HCEC 1CT (cell line): ENCODE measurements around the gene DNAJC7.

Experiments
- DNase-seq: peaks from one replicate; pipeline ENCODE4 v3.0.0-alpha.2; 2017

The DNAJC7 gene

GRCh38 chr17:42016941-42017865, at the start of gene DNAJC7:
DNAJC7 (minus strand) TSS chr17:42017439; CDS start chr17:42017416, 23 bp downstream.
- DNase-seq, result peak; percentile 94

- DNase-seq, result no peak
Measured at GRCh38 chr17:42065201-42065600, 48.0 kb upstream of the DNAJC7 start.

DNA sequence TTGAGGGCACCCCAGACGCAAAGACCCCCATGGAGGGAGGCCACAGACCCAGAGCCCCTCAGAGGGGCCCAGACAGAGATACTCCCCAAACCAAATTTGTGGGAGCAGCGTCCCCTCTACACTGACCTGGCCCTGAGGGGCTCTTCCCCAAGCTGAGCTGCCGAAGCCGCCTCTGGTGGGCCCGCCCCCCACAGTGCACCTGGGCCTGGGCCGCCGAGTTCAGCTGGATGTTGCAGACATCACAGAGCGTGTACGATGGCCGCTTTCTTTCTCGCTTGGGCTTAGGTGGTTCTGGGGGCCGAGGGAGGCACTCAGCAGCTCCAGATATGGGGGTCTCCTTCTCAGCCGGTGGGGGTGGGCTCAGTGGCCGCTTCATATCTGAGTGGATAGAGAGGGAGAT, 45.4 kb upstream of the DNAJC7 start:
- no peak for DNase-seq

DNA sequence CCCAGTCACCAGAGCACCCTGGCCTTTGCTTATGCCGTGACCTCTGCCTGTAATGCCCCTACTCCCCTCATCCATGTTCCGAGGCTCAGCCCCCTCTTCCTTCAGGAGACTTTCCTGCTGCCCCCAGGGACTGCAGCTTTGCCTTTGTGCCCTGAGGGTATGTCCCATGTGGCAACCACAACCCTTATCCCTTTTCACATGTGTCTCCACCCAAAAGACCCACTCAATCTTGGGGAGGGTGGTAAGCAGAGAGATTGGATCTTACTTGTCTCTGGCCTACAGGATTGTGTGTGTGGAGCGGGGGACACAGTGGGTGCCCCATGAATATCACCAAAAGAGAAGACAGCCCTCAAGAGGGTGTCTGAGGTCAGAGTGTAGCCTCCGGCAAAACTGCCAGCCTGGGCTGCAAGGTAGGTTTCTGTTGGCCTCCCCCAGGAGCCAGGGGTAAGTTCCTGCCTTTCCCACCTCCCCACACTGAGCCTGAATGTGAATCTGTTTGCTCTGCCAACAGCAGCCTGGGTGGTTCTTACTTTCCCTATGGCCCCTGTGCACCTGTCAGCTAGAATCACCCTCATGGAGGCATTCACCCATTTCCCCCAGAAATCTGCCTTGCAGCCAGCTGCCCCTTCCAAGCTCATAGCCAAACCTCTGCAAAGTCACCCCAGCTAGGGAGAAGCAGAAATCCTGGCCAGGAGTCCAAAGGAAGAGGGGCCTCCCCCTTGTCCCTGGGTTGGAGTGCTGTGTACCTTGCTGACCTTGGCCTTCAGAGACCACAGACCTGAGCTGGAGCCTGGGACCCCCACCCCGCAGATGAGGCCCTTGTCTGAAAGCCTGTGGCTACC, 44.6 kb upstream of the DNAJC7 start:
- DNase-seq, result no peak

DNA sequence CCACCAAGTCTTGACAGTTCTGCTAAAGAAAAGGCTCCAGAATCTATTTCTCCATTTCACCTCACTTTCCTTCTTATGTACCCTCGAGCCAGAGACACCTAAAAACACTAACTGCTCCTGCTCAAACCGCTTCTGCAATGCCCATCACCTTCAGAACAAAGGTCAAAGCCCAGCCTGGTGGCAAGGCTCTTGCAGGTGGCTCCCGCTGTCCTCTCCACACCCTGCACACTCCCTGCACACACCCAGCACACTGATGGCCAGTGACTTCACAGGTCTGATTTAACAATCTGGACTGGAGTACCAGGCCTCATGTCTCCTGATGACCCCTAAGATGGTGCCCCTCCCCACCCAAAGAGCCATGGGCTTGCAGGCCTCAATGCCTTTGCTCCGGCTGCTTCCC, 43.0 kb upstream of the DNAJC7 start:
- no peak for DNase-seq

- no peak for DNase-seq
Measured at GRCh38 chr17:42059815-42060214, 42.6 kb upstream of the DNAJC7 start.

- no peak for DNase-seq
Measured at GRCh38 chr17:42058063-42058462, 40.8 kb upstream of the DNAJC7 start.

DNA sequence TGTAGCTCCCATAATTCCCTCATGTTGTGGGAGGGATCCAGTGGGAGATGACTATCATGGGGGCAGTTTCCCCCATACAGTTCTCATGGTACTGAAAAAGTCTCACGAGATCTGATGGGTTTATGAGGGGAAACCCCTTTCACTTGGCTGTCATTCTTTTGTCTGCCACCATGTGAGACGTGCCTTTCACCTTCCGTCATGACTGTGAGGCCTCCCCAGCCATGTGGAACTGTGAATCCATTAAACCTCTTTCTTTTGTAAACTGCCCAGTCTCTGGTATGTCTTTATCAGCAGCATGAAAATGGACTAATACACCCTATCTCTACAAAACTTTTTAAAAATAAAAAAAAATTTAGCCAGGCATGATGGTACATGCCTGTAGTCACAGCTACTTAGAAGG, 39.4 kb upstream of the DNAJC7 start:
- DNase-seq, result no peak

- DNase-seq, result peak; percentile 38
Measured at GRCh38 chr17:42055496-42055895, 38.3 kb upstream of the DNAJC7 start.

DNA sequence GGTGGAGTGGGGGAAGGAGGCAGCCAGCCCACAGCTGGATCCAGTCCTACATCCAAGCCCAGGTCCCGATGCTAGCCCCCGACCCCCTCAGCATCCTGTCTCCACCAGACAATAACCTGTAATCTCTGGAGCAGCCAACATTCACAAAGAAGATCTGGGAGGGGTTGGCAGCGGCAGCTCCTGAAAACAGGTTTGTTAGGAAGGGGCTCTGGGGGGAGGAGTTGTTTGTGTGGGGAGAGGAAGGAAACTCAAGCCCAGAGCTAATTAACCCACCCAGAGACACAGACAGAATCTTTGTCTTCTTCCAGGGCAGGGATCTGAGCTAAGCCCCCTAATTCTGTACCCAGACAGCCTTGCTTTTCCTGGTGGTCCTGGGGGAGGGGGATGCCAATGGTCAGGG, 37.8 kb upstream of the DNAJC7 start:
- DNase-seq, result no peak

DNA sequence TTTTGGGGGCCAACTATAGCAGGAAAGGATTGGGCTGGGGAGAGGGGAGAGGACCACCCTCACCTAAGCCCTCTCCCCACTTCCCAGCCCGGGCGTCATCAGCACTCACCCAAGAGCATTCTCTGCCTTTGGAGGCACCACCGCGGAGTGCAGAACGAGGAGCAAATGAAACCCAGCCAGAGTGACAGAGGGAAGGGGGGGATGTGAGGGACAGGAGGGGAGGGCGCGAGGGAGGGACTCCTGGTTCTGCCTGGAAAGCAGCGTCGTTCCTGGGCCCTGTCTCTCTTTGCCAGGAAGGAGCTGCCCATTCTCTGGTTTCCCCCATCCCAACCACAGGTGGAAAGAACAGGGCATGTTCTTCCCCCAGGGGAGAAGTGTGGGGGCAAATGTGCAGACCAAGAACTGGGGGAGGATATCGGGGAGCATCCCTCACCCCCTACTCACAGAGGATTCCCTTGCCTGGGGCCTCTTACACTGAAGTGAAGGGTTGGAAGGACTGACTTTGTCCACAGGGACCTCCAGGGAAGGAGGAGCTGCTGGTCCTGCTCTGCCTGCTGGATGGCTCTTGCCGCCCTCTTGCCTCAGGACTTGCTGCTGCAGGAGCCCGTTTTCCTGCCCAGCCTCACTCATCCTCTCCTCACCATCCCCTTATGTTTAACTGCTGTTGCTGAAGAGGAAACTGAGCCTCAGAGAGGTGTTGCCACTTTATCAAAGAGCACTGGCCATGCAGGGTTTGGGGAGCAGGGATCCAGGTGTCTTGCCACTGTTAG, 36.7 kb upstream of the DNAJC7 start:
- DNase-seq, result no peak

DNA sequence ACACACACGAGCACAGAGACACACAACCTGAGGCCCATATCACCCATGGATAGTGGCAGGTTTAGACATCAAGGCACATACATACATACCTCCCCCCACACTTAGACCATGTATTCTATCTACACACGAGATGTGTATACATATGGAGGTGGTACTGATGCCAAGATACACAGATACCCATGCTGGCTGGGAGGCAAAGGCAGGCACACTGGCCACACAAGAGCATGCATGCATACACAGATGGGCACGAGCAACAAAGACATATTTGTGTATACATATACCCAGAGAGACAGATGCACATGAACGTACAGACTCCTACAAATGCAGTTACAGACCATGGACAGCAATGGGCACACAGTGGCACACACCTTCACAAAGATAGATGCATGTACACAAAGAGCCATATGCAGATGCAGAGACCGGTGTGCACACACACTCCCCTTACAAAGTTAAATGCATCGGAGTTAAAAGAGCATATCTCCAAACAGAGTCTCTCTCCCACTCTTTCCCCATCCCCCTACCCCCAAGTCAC, 35.2 kb upstream of the DNAJC7 start:
- DNase-seq, result no peak

DNA sequence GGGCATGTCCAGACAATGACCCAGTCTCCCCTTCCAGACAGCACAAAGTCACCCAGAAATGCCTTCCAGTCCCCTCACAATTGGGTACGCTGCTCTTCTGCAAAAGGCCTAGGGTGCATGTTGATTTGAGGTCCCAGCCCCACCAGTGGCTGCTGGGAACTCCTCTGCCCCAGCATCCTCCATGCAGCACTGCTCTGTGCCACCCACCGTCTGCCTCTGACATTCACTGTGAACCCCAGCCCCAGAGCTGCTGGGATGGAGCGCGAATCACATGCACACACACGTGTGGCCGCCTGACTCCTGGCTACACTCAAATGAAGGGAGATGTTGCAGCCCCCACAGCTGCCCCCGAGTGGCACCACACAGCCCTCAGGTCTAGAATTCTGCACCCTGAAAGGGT, 34.4 kb upstream of the DNAJC7 start:
- DNase-seq, result no peak

GRCh38 chr17:42051013-42051400, 33.8 kb upstream of the DNAJC7 start:
- no peak for DNase-seq

DNA sequence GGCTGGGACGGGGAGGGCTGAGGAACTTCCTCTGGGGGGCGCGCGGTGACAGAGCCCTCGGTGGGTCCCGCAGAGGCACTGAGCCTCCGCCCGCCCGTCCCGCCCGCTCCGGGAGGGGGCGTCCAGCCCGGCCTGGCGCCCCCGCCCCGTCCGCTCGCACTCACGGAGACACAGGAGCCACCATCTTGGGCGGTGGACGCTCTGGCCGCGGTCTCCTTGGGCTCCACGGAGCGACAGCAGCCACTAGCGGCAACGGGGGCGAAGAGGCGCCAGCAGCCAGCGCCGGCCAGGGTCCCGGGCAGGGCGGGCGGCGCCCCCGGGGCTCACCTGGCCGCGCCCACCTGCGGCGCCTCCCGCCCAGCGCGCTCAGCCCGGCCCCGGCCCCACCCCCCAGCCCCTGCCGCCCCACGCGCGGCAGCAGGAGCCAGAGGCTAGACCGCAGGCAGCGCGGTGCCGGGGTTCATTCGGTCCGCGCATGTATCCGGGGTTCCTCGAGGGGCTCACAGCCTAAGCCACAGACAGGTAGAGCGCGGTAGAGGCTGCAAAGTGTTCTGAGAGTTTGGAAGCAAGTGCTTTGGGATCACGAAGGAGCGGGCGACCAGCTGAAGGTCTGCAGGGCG, 33.3 kb upstream of the DNAJC7 start, which contains the start of gene C17orf113:
Gene C17orf113 (minus strand): TSS at position 209 of the 620 bp plus-strand sequence. CDS start 7,225 bp downstream, outside the sequence.
- peak; percentile 27 for DNase-seq

- no peak for DNase-seq
Measured at GRCh38 chr17:42049834-42050392, 32.7 kb upstream of the DNAJC7 start.

DNA sequence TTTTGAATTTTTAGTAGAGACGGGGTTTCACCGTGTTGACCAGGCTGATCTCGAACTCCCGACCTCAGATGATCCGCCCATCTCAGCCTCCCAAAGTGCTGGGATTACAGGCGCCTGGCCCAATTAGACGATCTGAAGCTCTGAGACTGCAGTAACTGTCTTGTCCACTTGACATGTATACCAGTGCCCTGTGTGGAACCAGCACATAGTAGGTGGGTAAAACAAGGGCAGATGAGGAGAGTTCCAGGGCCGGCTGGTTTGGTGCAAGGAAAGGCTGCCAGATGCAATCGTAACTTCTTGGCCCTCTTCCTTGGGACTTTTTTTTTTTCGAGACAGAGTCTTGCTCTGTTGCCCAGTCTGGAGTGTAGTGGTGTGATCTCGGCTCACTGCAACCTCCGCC, 30.1 kb upstream of the DNAJC7 start:
- DNase-seq, result no peak

GRCh38 chr17:42045719-42046118, 28.5 kb upstream of the DNAJC7 start:
- DNase-seq, result no peak

GRCh38 chr17:42042598-42043319, 25.5 kb upstream of the DNAJC7 start:
- DNase-seq, result no peak

GRCh38 chr17:42041619-42042018, 24.4 kb upstream of the DNAJC7 start:
- no peak for DNase-seq

DNA sequence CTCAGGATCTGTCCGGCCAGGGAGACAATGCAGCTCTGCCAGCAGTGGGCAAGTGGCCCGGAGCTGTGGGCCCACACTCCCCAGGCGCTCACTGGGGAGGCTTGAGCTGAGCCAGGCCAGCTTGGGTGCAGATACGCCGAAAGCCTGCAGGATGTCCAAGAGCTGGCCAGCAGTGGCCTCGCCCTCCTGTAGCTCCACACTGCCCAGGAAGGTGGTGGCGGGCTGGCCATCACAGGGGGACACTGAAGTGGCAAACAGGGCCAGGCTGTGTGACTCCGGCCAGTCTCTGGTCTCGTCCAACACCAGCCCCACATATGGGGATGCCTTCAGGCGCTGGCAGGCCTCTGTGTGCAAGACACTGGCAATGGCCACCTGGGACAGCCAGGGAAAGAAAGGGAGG, 23.6 kb upstream of the DNAJC7 start:
- DNase-seq, result no peak
